ENCODE results near the gene HS3ST4.
"Not testable (repeated sequence)": the region's sequence is repeated elsewhere in the genome, so short reads cannot be mapped to it uniquely, and the experiment has no call there.

The HS3ST4 gene

DNA sequence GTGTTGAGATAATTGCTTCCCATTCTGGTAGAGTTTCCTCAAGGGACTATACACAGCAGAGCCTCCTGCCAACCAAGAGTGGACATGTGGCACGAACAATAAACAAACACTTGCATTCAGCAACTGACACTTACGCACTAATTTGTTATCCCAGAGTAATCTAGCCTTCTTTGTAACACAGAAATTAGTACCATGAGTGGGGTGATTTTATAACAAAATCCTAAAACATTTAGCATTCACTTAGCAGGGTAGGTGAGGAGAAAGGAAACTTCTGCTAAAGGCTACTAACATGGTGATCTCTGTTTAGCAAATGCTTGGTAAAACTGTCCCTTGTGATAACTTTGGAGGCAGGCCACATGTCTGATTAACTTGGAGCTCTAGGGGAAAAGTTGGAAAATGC, 325.2 kb downstream of the HS3ST4 start:
- no peak for FAIRE-seq

DNA sequence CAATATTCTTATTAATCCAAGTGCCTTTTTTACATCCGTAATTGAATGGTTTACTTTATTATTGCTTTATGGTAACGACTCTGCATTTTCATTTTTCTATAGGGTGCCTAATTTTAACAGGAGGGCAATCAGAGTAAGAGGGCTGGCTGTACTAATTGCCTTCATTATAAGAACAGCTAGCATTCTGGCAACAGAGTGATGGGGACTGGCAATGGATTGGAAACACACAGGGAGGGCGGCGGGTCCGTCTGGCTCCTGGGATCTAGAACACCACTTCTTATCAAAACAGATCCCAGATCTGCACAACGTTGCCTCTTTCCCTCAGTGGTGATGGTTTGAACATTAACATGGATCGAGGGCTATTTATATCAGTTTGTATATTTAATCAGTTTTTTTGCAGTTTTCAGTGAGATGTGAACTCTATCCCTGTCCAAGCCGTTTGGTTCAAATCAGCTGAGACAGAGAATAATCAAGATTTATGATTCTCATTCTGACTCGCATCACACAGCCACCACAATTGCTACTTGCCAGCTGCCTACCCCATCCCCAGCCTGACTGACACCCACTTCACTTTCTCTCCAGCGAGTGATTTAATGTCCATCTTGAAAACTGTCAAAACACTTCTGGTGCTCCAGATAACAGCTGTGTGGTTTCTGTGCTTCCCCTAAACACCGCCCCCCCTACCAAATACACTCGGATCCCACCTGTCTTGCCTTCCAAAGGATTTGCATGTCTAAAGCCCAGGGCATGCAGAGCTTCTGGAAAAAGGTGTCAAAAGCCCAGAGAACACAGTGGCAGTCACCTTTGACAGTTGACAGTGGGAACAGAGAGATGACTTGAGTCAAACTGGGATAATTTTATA, 327.9 kb downstream of the HS3ST4 start:
- no peak for FAIRE-seq

DNA sequence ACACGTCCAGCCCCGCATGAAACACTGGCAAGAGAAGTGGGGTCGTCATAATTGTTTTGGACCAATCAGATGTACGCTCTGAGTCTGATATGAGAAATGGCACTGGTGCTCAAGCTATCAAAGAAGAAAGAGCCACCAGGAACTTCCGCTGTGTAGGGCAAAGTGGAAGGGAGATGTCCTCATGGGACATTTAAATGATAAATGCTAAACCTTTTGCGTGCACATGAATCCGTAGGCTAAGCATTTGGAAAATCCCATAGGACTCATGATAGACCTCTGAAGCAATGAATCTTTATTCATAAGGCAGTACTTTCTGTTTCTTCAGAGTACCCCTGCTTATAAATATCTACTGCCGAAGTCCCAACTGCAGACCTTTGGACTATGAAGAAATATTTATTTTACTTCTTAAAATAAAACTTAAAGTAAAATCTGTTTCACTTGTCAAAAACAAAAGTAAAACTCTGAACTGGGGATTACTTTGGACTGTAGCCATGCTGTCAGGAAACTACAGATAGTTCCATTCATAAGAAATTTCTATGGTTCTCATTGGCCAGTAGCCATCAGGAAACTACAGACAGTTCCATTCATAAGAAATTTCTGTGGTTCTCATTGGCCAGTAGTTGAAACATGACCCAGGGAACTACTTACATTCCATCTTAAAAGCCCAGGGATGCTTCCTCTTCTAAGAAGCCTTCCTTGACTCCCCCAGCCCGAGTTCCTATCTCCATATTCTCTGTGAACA, 335.1 kb downstream of the HS3ST4 start:
- FAIRE-seq: no peak

DNA sequence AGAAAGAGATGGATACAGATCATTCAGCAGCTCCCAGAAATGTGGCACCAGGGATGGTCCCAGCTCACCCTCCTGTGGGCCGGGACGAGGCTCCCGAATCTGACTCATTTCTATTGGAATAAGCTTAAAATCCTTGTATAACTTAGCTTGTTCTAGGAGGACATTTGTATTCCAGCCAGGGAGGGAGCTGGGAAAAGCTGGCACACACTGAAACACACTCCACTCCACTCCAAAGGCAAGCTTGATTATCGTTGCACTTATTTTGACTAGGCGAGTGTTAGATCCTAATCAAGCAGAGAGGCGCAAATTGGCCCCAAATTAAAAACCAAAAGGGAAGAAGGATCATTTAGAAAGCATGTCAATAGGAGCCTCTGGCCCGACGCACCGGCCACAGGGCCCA, 339.5 kb downstream of the HS3ST4 start:
- FAIRE-seq: no peak

DNA sequence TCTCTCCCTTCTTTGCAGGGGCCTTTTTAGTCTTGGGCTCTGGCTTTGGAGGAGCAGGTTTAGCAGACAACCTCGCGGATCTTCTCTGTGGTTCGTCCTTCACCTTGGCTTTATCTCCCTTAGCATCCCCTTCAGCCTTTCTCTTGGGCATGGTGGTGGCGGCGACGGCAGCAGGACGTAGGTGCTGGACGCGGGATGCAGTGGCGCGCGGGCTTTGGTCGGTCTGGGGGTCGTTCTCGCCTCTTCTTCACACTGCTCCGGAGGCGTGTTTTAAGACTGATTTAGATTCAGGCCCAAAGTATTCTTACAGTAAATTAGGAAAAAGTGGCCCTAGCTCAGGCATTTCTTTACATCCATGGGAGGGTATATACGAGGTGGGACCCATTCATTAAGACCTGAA, 340.9 kb downstream of the HS3ST4 start:
- FAIRE-seq: not testable (repeated sequence)

DNA sequence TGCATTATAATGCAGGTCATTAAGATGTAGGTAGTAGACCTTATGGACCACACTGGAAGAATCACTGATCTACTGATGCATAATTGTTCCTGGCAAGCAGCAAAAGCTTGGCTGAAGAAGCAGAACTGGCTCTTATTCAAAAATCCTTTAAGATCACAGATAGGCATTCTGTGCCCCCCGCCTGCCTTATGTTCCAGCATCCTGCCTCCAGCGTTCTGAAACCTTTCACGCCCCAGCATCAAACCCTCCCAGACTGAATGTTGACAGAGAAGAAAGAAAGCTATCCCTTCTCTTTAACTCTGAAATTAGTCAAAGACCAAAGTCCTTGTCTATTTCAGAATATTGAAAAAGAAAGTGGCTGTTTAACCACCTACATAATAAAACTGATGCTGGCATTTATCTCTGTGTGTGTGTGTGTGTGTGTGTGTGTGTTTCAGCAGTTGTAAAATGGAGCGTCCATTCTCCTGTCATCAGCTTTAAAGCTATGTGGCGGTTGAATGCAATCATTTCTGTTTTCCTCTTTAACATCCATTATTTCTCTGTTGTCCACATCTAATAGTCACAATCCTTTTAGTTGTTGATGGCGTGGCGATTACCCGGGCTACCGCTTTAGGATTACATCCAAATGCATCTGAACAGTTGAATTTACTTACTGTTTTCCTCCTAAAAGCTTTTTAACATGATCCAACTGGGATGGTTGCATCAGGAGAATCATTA, 350.4 kb downstream of the HS3ST4 start:
- no peak for FAIRE-seq

DNA sequence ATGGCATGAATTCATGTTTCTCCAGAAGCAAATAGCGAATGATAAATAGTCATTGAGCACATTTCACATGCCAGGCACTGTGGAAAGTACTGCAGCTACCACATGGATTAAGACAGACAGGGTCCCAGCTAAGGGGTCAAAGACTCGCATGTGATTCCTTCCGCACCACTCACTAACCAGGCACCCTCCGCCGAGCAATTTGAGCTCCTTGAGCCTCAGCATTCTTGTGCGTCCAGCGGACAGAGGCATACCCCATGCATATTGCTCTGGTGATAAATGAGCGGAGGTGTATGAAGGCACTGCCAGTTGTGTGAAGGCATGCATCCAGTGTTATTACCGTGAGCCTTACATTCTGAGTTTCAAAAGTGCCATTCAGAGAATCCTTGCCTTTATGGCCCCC, 358.7 kb downstream of the HS3ST4 start:
- no peak for FAIRE-seq

DNA sequence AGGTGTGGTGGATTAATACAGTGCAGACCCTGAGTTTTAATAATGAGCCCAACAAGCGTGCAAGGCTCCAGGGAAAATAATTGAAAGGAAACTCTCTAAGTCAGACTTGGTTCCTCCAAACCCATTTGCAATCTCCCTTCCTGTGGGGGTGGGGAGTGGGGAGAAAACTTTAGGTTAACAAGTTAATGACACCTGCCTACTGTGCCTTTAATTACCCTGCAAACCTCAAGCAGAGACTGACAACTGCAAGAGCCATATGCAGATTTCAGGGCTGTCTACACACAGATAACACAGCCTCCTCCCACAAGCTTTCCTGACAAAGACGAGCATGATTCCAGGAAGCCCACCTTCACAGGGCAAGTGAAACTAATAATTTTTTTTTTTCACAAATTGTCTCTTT, 359.3 kb downstream of the HS3ST4 start:
- FAIRE-seq: no peak

DNA sequence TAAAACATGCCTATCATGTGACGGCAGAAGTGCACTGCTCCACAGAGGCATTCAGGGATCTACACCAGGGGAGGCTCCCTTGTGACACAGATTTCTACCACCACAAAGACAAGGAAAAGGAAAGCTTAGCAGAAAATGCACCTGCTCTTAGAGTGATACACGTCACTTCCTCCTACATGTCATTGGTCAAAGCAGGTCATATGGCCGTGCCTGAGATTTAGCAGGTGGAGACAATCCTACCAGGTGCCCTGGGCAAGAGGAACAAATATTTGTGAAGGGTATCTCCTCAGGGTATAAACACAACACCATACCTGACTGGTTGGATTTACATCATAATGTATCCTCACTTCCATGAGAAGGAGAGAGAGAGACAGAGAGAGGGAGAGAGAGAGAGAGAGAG, 362.1 kb downstream of the HS3ST4 start:
- FAIRE-seq: no peak

DNA sequence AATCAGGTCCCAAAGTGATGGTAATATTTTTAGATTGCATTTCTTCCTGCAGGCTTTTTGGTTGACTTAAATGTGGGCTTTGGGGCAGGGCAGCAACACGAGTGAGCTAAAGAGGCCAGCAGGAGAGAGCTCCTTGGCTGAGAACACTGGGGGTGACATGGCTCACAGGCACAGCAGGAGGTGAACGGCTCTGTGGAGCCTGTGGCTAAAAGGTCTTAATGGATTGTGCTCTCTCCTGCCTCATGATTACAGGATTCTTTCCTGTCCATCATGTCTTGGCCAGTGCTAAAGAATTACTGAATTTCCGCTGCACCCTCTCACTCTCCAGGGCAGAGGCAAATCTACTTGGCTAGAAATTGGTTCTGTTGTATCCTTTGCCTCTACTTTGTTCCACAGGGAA, 366.6 kb downstream of the HS3ST4 start:
- FAIRE-seq: no peak

DNA sequence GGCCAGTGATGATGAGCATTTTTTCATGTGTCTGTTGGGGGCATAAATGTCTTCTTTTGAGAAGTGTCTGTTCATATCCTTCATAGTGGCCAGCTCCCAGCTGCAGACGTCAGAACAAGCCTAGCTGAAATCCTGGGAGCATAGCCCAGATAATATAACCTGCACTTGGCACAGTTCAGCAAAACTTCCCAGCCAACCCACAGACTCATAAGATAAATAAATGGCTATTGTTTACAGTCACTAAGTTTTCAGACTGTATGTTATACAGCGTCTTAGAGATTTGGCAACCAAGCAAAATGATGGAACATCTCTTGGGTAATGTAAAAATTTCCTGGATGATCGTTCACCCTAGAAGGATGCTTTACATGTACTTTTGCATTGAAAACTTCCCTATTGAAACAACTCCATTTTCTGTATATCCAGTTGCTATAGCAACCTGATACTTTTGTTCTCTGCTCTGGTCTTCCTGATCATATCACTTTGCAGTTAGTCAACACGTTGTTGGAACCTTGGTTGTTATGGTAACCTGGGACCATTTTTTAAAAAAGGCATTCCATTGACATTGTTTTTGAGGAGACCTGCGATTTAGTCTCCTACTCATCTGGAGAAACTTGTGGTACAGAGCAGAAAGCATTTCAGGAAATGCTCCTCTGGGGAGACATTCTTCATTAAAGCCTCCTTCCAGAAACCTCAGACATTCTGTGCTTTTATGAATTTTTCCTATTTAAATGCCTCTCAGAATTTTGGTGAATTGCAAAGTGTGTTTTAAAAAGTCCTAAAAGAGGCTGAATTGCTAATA, 378.7 kb downstream of the HS3ST4 start:
- no peak for FAIRE-seq

DNA sequence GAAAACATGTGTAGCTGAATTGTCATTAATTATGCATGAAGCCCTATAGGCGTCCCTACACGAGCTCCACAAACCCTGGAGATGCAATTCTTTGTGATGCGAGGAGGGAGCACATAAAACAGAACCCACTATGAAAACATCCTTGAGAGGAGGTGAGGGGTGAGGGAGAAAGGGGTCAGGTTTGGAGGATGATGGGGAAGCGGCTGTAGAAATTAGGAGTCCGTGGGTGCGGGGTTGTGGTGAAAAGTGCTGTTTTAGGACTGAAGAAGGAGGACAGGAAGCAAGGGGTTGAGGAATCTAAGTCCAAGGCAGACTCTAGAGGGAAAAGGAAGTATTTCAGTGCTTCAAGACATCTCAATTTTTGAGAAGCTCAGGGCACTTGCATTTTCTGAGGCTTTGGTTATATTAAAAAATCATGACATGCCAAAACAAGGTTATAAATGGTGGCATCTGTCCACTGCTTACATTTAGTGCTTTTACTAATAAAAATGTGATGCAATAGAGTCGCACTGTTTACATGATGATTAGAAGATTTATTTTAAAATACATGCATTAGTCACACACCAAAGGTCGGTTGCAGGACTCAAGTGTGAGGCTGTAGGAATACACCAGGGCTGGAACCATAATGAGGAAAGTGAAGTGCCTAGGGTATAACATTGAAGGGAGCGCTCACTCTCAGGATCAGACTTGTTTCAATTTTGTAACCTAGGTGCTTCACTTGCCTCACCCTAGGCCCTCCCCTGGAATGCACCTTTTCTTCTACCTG, 379.5 kb downstream of the HS3ST4 start:
- no peak for FAIRE-seq

DNA sequence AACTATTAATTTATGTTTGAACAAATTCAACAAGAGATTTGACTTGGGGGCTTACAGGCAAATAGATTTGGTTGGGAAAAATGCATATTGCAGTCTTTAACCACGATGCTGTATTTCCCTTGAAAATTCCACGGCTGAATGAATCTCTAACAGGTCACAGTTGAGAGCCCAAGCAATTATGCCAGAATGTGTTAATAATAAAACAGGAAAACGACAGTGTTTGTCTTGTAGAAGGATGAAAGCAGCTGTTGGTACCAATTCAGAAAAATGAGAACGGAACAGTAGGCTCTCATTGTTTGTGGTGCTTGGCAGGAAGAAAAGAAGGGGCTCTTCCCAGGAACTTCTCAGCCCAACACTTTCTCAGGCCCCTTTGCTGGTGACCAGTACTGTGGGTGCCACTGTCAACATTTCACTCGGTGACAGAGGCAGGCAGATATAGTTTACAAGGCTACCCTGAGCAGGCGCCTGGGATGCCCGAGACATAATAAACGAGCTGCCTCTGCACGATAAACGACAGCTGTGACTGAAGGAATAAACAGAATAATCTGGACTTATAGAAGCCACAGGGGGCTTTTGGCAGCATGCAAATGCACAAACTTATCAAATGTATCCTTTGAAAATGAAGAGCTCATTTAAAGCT, 387.1 kb downstream of the HS3ST4 start:
- no peak for FAIRE-seq

DNA sequence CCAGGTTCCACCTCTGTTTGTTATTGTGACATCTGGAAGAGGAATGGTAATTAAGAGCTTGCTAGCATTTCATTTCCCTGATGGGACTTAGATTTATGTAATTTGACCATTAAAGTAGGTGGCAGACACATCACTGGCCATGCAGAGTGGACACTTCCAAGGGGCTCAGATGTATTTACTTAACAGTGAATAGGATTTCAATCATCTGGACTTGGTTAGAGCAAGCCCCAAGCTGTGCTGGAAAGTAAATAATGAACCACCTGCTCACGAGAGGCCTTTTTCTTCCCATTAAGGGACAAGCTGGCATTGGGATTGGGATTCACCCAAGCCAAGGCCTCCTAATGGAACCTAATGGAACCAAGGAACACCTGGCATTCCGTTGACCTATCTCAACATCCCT, 395.3 kb downstream of the HS3ST4 start:
- no peak for FAIRE-seq

DNA sequence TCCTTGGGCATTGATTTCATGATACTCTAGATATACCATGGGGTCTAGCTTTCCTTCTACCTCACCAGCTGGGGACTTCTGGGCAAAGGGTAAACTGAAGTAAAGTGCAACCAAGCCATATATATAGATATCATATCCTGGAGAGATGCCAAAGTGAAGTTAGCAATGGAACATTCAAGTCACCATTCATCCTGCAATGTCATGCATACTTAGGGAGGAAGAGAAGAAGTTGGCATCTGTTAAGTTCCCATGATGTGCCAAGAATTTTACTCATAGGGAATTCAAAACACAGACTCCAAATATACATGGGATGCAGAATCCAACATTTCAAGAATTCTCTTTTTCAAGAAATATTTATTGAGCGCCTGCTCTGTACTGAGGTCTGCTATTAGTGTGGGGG, 399.8 kb downstream of the HS3ST4 start:
- FAIRE-seq: no peak

DNA sequence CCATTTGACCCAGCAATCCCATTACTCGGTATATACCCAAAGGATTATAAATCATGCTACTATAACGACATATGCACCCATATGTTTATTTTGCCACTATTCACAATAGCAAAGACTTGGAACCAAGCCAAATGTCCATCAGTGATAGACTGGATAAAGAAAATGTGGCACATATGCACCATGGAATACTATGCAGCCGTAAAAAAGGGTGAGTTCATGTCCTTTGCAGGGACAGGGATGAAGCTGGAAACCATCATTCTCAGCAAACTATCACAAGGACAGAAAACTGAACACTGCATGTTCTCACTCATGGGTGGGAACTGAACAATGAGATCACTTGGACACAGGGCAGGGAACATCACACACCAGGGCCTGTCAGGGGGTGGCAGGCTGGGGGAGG, 406.4 kb downstream of the HS3ST4 start:
- not testable (repeated sequence) for FAIRE-seq

DNA sequence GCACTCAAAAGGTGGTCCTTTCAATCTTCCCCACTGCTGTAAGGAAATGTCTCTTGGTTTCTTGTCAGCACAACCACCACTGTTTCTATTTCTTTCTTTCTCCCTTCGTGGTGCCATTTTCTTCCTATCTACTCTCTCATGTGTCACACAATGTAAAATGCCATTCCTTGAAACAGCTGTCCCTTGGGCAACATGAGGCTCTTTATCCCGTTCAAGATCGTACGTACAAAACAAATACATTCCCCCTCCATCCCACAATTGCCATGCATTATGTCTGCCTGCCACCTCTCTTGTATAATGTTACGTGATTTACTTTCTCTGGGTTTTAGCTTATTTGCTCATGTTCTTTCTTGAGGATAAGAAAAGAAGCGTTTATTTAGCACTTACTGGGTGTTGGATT, 410.6 kb downstream of the HS3ST4 start:
- FAIRE-seq: no peak

DNA sequence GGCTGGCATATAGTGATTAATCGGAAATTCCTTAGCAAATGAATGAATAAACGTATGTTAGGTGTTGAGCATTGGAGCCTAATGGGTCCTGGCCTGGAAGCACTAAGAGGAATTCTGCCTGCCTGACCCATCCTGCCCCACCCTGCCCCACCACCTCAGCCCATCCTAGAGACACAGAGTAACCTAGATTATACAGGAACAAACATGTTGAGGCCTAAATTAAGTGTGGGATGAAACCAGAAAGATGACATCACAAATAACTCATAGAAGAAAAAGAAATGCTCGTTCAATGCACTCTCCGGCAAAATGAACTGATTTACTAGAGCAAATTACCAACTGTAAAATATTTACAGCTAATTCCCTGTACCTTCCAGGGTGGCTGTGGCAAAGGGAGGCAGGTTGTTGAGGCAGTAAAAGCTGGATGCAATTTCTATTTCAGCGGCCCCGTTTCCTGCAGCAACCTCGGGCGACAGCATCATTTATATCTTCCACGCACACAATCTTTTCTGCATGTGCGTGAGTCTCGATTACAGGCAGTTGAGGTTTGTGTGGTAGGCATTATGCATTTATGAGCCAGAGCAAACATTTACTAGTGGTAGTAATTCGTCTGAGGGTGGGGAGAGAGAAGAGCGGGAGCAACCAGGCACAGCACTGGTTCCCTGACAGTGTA, 417.2 kb downstream of the HS3ST4 start:
- no peak for FAIRE-seq

DNA sequence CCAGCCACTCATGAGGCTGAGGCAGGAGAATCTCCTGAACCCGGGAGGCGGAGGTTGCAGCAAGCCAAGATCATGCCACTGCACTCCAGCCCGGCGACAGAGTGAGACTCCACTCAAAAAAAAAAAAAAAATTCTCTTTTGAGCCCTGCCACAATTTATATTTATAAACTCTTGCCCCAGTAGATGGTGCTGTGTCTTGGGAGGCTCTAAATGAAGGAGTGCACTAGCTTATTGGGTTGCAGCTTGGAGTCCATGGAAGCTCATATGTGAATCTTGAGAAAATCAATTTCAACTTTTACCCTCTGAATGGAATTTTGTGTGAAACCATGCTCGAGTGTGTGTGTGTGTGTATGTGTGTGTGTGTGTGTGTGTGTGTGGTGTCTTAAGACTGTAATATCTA, 420.1 kb downstream of the HS3ST4 start:
- FAIRE-seq: no peak

DNA sequence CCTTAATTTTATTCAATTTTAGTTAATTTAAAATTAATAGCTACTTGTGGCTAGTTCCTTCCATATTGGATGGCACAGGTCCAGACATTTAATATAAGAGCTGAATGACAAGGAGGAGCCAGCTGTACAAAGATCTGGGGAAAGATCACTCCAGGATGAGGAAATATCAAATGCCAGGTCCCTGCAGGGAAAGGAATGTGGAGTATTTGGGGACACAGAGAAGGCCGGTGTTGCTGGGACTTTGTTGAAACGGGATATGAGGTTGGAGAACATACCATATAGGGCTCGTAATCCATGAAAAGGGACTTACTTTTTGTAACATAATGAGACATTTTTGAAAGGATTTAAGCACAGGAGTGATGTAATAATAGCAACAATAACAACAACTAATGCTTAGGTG, 426.8 kb downstream of the HS3ST4 start:
- no peak for FAIRE-seq

DNA sequence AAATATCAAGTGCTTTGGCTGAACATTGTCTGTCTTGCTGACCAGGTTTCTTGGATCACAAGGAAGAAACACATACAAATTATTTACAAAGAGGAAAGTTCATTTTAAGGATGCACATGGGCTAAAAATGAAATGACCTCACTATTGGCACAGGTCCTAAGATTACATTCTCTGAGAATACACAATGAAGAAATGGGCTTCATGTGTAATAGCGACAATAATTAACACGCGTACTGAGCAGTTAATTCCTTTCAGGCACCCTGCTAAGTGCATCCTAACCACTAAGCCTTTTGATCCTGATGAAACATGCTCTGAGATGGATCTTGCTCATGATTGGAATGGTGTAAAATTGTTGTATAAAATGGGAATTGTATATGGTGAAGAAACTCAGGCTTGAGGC, 429.0 kb downstream of the HS3ST4 start:
- FAIRE-seq: no peak

All from islet of Langerhans (tissue), 1 donor.